Measurements from ENCODE around the gene GADD45A. TPM values are rescaled to one million over a fixed set of nuclear protein-coding genes. Genes with fewer than 3 reads are reported as not detected.

The GADD45A gene
- total RNA-seq, 1 donor from 2014 or later, result 110 TPM

- no peak for DNase-seq (ENCODE audit: low spot score)
Measured at GRCh38 chr1:67687649-67688048, 2.6 kb downstream of the GADD45A start.

- no peak for DNase-seq (ENCODE audit: low spot score)
Measured at GRCh38 chr1:67688526-67689219, 3.7 kb downstream of the GADD45A start.

- no peak for DNase-seq (ENCODE audit: low spot score)
Measured at GRCh38 chr1:67689267-67690017, 4.4 kb downstream of the GADD45A start.

GRCh38 chr1:67690018-67690363 is 5.0 kb downstream of the GADD45A start:
- DNase-seq (ENCODE audit: low spot score), result no peak

DNA sequence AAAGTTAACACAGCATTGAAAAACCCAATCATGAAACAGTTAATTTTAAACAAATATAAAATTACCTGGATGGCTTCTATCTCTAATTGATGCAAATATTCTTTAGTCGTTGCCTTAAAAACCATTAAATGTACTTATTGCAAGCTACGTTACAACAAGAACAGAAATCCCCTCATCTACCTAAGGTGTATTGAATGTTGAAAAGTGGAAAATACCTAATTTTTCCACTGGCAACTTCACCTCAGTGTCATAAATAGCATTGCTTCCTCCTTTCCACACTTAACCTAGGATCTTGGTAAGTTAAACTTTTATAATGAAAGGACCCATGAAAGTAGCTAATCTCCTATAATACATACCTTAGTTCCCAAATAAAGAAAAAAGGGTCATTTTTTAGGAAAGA is 5.4 kb downstream of the GADD45A start:
- DNase-seq (ENCODE audit: low spot score), result no peak

GRCh38 chr1:67691712-67692111 is 6.7 kb downstream of the GADD45A start:
- no peak for DNase-seq (ENCODE audit: low spot score)

GRCh38 chr1:67695963-67696362 is 11.0 kb downstream of the GADD45A start:
- DNase-seq (ENCODE audit: low spot score), result no peak

DNA sequence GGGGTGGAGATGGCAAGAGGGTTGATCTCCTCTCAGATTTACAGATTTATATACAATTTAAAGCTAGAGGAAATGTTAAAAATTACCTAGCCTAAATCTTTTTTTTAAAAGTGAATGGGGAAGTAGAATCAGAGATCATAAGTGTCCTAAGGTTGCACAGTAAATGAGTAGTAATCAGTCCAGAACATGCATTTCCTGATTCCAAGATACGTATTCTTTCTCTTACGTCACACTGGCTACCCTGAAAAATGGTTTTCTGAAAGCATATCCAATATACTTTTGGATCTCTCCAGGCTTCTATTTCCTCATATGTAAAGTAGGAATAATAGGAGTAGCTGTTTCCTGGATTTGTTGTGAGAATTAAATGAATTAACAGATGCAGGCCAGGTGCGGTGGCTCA is 11.7 kb downstream of the GADD45A start:
- no peak for DNase-seq (ENCODE audit: low spot score)

- DNase-seq (ENCODE audit: low spot score), result no peak
Measured at GRCh38 chr1:67700220-67700619, 15.2 kb downstream of the GADD45A start.

DNA sequence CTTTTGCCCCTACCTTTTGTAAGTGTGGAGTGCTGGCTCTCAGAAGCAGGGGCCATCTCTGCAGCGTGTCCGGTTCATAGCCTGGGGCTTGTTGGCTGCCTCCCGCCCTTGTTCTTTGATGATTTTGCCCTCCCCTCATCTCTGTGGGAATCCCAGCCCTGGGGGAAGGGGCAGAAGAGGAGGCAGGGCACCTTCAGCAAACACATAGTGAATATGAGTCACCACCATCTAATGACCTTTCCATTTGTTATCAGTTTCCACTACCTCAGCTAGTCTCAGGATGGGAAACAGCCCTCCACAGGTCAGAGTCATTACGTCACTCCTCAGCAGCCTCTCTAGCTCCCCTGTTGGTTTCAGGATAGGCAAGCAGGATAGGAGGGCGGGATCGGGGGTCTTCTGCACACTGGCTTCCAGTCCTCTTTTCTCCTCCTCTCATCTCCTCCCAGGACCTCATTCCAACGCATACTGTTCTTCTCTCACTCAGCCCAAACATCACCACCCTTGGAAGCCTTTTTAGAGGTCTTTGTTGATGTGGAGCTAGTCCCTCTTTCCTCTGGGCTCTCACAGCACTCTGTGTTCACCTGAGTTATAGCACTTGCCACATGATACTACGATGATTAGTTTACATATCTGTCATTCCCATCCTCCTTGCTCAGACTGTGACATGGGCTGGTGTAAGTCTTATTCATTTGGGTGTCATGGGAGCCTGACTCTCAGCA is 15.8 kb downstream of the GADD45A start:
- no peak for DNase-seq (ENCODE audit: low spot score)

- DNase-seq (ENCODE audit: low spot score), result no peak
Measured at GRCh38 chr1:67701876-67702275, 16.9 kb downstream of the GADD45A start.

GRCh38 chr1:67704351-67704750 is 19.4 kb downstream of the GADD45A start:
- DNase-seq (ENCODE audit: low spot score), result no peak

DNA sequence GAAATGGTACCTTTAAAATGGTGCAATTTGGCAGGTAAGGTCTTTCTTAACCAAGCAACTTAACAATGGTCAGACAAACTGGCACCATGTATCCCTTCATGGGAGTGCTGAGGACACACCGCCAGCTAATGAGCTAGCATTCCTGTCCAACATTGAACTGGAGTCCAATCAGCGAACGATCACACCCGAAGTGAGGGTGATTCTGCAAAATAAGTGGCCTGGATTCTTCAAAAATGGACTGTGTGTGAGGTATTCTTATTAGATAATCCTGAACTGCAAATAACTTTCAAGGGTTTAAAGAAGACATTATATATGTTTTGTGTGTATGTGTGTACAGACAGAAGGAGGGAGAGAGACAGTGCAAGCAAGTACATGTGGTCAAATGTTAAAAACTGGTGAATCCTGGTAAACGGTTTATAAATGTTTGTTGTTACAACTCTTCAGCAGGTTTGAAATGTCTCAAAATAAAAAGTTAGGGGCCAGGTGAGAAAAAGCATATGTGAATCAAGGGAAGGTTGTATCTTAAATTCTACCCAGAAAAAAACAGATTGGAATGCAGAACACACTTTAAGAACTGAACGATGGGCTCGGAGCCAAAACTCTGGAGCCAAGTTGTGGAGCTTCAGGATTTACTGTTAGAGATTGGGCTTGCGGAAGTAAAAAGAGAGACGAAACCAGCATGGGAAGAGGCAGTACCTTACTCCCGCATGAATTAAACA is 20.9 kb downstream of the GADD45A start:
- DNase-seq (ENCODE audit: low spot score), result no peak

DNA sequence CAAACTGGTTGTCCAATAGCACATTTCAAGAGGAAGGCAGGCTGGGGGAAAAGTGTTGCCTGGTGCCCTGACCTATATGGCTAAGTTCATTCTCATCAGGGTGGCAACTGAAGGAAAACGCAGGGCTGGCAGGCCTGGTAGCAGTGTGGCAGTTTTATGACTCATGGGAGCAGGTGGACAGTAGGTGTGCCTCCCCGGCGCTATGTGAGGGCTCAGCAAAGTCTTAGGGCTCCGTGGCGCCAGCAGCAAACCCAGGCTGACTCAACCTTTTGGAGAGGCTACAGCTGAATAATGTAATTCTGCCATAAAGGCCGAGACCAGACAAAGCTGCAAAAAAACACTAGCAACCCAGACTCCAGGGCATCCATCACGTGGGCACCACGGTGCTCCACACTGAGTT is 23.6 kb downstream of the GADD45A start:
- DNase-seq (ENCODE audit: low spot score), result no peak

DNA sequence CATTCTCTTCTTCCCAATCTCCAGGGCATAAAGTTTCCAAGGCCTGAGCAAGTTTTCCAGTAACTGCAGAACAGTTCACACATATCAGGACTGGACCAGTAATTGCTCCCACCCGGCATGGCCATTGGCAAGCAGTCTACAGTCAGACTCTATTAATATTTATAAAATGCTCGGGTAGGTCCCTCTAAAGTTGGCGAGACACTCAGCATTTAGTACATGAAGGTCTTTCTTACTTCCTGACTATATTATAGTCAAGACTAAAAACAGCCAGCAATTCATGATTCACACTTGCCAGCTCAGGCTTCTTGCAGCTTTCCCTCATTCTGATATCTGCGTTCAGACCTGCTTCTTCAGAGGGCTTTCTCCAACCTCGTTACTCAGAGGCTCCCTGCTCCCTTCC is 25.4 kb downstream of the GADD45A start:
- DNase-seq (ENCODE audit: low spot score), result no peak

DNA sequence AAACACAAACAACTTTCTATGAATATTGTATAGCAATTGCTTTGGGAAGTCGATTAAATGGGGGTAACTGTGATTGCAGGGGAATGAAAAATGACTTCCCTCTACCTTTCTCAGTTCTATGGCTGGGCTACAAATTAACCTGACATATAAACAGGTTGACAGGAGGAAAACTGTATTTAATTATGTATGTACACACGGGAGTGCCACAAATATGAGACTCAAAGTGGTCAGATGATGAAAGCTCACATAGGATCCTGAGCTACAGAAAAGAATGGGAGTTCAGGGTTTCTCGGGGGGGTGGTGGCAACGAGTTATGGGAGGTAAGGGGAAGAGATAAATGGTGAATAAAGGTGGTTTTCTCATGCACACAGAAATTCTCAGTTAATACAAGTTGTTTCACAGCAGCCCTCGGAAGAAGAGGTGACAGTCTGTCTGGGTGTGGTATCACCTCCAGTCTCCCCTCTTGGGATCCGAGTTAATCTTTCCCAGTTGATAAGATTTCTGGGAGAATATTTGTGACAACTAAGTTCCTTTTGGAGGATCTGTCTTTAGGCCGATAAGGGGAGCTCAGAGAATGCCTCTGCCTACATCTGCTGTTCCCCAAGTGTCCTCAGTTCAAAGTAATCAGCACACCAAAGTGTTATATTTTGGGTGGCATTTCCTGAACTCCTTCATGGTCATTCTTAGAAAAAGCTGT is 26.3 kb downstream of the GADD45A start:
- DNase-seq (ENCODE audit: low spot score), result no peak

DNA sequence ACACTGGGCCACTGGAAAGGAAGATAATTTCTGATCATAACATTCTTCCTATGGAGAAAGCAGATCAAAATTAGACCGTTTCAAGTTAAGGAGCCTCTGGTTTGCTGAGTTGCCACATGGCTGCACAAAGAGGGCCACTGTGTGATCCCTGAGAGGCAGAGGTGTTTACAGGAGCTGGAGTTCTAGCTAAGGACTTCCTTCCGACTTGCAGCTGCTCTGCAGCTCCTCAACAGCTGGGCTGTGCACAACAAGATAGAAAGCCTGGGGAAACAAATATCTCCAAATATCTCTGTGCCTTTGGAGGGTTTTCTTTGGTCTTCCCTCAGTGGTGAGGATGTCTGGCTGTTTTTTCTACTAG is 26.8 kb downstream of the GADD45A start:
- DNase-seq (ENCODE audit: low spot score), result no peak

GRCh38 chr1:67713057-67713846 is 28.3 kb downstream of the GADD45A start:
- no peak for DNase-seq (ENCODE audit: low spot score)

- DNase-seq (ENCODE audit: low spot score), result no peak
Measured at GRCh38 chr1:67715819-67716218, 30.8 kb downstream of the GADD45A start.

- no peak for DNase-seq (ENCODE audit: low spot score)
Measured at GRCh38 chr1:67716800-67717199, 31.8 kb downstream of the GADD45A start.
